Suppressor macrophage treated with lipopolysaccharide for 1 hour (primary cell): Measurements from ENCODE around the gene BAG3.
A peak's percentile ranks its signal among the peaks of the same experiment; 100 is the strongest.

Experiments used
- DNase-seq, 3 donors: peaks; one replicate each; pipeline ENCODE4 v3.0.0-alpha.2; 2020 to 2022

The BAG3 gene

DNA sequence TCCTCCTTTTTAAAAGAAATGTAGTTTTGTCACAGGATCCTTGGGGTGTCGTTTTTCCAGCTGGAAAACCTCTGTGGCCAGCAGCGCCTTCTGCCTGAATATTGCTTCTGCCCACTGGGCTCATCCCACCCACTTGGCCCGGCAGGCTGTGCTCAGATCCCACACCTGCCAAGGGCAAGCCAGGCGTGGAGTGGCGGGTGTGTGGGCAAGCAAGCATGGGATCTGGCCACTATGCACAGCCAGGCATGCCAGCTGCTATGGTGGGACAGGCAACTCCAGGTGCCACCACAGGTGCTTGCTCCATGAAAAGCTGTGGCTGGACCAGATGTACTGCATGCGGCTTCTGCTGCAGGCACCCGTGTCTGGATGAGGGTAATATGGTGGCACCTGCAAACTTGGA lies 43.4 kb downstream of the BAG3 start:
- DNase-seq, result no peak

DNA sequence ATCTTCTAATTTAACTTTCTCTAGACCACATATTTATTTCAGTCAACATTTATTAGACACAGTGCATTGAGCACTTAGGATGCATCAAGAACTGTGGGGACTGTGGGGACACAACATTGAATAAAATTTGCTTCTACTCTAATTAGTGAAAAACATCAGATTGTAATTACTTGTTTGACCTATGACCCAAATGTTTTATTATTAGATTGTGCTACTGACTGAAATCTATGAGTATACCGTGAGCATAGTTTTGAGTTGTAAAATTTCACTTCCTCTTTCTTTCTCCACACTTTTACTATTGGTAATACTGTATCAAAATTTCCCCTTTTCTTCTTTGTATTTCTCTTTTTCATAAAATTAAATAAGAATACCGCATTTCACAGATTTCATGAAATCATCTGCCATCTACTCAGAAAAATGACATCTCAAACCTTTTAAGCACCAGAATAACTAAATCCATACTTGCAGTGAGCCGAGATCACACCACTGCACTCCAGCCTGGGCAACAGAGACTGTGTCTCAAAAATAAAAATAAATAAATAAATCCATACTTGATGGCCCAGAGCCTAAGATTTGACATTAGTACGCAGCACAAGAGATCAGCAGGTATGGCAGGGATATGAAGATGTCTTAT lies 49.3 kb downstream of the BAG3 start:
- DNase-seq, result peak in 2 of 3 donors; percentile 83 to 88

DNA sequence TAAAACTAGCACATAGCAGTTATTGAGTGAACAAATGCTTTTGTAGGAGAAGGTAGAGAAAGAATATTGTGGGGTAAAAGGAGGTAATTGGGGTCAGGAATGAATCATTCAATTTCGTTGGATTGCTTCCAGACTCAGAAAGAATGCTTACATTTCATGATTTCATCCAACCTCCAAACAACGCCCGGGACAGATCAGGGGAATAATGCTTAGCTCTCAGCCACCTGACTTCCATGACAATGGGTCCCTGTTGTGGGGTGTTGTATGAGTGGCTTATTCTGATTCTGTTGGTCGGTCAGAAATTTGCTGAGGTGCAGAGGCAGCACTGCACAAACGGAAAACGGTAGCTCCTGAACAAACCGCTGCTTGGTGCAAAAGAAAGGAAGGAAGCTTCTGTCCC lies 50.7 kb downstream of the BAG3 start:
- DNase-seq, result no peak

DNA sequence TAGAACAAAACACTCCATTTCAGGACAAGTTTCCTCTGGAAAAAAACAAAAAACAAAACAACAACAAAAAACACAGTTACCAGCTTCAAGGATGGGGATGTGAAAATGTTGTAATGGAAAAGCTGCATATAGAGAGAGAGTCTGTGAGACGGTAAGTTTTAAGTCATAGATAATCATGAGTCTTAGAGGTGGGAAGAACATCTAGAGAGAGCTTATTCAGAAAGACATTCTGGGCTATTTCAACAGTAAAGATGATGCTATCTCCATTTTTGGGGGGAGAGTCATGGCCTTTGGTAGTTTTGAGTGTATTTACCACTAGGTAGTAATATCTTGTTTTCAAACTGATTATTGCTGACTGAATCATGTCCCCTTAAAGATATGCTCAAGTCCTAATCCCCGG lies 51.4 kb downstream of the BAG3 start:
- DNase-seq, result peak in 2 of 3 donors; percentile 27 to 64

DNA sequence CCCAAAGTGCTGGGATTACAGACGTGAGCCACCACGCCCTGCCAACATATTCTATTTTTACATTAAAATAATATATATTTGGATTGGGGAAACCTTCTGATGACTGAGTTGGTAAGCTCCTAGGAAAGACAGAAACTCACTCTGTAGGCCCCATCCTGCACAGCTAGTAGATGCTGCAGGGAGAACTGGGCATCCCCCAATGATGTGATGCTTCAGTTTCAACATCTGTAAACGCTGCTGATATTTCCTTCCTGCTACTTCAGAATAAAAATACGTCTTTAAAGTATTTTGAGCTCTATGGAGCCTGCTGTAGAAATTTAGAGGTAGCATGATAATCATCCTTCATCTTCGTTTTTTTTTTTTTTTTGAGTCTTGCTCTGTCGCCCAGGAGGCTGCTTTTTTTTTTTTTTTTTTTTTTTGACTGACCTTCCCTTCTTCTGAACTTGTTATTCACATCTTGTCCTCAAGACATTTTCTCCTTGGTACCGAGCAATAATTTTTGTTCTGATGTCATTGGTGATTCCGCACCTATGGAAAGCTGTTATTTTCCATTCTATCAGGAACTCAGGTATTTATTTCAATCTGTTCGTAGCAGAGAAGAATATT lies 52.8 kb downstream of the BAG3 start:
- DNase-seq, result peak; percentile 75 to 78 (median 76)

DNA sequence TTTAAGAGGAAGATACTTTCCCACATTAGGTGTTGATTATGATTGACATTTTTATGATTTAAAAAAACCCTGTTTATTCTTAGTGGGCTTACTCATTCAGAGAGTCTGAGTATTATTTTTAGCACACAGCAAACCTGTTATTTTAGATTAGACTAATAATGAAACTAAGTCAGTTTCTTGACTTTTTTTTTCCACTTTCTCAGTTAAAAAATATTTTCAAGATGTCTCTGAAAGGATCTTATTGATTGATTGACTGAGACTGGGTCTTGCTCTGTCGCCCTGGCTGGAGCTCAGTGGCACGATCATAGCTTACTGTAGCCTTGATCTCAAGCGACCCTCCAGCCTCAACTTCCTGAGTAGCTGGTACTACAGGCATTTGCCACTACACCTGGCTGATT lies 54.3 kb downstream of the BAG3 start:
- DNase-seq, result peak in 1 of 3 donors; percentile 30

DNA sequence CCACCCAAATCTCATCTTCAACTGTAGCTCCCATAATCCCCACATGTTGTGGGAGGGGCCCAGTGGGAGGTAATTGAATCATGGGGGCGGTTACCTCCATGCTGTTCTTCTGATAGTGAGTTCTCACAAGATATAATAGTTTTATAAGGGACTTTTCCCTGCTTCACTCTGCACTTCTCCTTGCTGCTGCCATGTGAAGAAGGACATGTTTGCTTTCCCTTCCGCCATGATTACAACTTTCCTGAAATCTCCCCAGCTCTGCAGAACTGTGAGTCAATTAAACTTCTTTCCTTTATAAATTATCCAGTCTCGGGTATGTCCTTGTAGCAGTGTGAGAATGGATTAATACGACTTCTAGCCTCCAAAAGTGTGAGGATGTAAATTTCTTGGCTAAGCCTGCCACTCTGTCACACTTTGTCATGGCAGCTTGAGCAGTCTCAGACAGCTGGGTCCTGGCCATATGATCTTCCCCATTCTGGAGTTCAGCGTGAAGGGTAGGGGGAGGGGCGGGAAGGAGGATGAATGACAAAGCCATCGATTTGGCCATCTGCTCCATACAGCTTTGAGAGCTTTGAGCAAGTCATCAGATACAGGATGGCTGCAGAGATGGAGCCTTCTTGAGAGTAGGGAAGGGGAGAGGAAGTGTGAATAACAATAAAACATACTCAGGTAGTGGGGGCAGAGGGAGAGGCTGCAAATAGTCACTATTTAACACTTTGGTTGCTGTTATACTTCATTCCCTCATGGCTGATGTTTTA lies 55.5 kb downstream of the BAG3 start:
- DNase-seq, result no peak

DNA sequence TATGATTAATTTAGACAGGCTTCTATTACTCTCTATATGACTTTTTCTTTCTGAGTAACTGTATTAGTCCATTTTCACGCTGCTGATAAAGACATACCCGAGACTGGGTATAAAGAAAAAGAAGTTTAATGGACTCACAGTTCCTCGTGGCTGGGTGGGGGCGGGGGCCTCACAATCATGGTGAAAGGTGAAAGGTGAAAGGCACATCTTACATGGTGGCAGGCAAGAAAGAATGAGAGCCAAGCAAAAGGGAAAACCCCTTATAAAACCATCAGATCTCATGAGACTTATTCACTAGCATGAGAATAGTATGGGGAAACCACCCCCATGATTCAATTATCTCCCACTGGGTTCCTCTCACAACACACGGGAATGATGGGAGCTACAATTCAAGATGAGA lies 56.2 kb downstream of the BAG3 start:
- peak in 2 of 3 donors; percentile 32 to 54 for DNase-seq

DNA sequence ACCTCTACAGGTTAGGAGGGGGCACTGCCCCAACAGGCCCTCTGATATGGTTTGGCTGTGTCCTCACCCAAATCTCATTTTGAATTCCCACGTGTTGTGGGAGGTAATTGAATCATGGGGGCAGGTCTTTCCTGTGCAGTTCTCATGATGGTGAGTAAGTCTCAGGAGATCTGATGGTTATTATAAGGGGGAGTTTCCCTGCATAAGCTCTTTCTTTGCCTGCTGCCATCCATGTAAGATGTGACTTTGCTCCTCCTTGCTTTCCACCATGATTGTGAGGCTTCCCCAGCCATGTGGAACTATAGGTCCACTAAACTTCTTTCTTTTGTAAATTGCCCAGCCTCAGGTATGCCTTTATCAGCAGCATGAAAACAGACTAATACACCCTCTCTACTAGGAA lies 59.8 kb downstream of the BAG3 start:
- peak in 2 of 3 donors; percentile 44 for DNase-seq

DNA sequence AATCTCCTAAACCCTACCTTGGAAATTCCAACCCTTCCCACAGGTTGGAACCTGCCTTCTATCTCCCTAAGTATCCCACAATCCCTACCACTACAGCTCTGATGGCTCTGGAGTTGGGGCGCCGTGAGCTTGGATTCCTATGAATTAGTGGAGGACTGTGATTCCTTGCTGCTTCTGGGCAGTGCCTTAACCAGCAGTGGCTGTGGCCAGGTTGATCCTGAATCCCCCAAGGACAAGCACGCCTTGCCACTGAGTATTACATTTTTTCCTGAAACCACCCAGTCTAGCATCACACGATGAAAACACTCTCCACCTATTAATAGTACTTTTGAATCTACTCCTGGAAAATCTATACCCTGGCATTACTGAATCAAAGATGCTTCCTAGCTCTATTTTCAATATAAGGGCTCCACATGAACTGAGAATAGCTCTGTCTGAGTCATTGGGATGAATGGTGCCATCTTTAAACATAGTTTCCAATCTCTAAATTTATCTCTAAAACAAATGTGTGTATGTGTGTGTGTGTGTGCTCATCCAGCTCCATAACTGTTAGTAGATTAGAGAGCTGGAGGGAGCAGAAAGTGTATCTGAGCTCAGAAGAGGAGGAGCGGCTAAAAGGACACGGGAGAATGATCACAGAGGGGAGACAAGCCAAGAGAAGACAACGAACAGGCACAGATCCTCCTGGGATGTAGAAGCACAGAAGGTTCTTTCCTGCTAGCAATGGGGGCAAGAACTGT lies 62.7 kb downstream of the BAG3 start:
- no peak for DNase-seq

DNA sequence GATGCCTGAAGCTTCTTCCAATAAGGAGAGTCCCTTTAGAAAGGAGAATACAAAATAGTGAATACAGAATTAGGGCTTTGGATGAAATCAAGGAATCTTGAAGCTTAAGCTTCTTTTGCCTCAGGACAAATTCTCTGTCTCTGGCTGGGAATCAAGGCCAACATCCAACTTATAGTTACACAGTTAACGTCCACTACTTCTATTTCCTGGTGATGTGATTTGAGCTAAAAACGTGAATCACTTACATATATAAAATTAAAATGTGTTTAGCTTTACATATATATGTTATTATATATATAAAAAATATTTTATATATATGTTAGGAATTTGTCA lies 63.3 kb downstream of the BAG3 start:
- DNase-seq, result no peak

DNA sequence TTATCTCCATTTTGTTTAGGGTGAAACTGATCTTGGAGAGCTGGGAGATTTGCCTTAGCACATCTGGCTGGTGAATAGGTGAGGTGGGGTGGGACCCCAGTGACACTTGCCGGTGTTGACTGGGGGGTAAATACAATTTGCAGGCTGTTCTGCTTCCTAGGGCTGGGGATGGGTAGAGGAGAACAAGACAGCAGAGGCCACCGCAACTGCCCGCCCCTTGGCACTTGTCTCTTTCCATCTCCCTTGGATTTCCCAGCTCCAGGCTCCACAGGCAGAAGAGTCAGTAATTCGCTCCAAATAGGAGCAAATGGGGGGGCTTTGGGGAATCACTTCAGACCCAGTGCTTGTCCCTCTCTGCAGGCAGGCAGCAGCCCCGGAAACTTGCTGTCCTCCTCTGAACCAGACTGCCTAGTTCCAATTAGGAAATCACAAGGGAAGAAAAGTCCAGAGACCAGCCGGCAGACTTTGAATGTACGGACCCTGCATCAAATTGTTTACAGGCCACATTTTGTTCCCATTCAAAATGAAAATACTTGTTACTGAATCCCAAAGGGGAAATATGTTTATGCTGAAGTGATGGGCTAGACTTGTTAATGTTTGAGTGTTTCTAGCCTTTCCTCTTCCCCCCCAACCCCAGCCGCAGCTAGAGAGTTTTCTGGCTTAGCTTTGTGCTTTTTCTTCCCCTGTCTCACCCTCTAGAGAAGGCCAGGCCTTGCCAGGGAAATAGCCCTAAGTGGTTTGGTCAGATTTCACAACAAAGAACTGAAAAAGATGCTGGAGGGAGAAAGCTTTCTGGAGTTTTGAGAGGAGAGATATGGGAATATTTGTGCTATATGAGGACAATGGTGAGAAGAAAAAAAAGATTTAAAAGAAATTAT lies 64.7 kb downstream of the BAG3 start:
- no peak for DNase-seq

DNA sequence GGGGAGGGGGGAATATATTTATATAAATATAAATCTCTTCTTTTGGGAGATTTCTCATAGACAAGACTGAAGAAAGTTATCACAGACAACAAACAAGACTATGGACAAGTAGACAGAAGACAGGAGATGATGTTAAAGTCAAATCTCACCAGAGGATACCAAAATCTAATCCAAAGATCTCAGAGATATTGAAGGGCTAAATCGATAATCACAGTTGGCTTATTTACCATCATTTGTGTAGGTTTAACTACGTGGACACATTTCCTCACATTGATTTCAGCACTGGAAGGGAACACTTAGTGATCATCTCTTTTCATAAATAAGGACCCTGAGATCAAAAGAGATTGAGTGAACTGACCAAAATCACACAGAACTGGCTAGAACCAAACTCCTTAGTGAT lies 72.0 kb downstream of the BAG3 start:
- DNase-seq, result no peak

DNA sequence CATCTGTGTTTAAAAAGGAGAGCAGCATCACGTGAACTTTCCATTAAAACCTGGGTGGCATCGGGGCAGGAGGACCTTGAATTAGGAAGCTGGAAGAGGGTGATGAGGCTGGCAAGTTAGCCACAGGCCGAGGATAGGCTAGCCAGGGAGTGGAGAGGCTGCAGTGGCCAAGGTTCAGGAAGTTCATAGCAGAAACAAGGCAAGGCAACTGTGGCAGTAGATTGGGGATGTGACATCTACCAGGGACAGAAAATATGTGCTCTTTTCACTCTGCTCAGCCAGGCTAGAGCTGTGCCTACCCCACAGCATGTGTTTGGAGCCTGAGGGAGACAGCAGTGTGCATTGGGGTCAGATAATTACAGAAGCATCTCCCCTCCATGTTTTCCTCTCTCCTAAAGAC lies 72.4 kb downstream of the BAG3 start:
- DNase-seq, result no peak

DNA sequence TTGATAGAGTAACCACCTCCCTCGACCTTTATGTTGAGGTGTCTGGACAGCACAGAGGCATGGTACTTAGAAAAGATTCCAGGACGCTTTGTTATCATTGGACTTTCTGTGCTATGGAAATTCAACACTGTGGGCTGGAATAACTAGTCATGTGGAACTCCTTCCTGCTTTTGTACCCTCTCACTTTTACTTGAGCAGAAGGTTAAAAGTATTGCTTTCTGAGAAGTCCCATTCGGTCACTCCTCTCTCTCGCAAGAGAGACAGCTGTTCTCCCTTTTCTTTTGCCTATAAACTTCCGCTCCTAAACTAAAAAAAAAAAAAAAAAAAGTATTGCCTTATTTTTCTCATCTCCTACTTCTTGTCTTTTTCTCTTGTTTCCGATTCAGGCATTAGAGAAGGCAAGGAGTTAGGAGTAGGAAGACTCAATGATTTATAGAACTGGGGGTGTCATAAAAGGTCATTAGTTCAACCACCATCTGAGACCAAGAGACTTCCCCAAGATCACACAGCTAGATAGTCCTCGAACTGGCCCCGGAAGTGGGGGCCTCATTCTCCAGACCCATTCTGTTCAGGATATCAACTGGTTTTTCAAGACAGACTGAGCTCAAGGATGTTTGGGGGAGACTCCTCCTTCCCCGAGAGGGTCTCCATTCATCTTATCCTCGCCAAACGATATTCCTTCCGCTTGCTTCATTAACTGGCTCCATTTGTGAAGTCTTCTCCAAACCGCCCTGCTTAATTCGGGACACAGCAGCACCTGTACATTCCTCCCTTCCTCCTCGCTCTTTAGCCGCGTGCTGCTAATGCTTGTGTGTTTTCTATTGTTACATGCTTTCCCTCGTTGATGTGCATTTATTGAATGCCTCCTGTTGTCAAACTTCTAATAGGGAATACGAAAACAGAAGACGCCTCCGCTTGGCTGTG lies 73.7 kb downstream of the BAG3 start:
- peak; percentile 65 to 74 (median 71) for DNase-seq

DNA sequence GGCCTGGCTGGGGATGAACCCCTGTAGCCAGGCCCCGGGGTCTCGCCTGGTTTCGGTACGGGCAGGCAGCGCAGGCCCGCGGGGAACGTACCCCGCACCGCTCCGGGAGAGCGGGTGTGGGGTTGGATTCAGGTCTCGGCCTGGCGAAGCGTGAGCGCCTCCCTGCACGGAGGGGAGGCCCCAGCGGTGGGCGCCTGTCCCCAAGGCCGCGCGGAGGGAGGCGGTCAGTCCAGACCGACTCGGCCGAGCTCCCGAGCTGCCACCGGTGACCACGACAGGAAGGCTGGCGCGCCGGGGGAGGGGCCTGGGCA lies 74.3 kb downstream of the BAG3 start:
- DNase-seq, result no peak

DNA sequence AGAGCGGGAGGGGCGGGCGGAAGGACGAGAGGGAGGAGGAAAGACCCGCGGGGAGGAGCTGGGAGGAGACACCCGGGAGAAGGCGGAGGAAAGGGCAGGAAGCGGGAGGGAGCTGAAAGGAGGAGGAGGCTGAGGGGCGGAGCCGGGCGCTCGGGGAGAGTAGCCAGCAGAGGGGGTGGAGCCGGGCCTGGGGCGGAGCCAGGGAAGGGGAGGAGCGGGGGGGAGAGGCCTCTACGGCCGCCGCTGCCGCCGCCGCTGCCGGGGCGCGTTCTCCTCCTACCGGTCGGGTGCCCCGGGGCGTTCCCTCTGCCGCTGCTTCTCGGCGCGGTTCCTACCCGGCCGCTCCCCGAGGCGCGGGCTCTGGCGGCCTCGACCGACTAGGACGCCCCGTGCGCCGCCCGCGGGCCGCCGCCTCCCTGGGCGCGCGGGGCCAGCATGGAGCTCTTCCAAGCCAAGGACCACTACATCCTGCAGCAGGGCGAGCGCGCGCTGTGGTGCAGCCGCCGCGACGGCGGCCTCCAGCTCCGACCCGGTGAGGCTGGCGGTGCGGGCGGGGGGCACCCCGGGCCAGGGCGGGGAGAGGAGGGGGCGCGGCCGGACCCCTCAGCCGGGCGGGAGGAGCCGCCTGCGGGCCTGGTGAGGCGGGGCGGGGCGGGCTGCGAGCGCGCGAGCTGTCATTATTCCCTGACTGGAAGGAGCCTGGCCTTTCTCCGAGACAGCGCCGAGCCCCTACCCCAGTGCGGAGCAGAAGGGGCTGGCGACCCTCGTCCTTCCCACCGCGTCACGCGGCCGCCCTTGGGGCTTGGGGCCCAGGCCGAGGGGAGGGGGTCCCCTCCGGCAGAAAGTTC lies 74.9 kb downstream of the BAG3 start, which contains the start of gene INPP5F:
INPP5F (plus strand) TSS at position 223 of the 848 bp plus-strand sequence; CDS start at position 436, 213 bp downstream.
- peak; percentile 98 to 100 (median 99) for DNase-seq

DNA sequence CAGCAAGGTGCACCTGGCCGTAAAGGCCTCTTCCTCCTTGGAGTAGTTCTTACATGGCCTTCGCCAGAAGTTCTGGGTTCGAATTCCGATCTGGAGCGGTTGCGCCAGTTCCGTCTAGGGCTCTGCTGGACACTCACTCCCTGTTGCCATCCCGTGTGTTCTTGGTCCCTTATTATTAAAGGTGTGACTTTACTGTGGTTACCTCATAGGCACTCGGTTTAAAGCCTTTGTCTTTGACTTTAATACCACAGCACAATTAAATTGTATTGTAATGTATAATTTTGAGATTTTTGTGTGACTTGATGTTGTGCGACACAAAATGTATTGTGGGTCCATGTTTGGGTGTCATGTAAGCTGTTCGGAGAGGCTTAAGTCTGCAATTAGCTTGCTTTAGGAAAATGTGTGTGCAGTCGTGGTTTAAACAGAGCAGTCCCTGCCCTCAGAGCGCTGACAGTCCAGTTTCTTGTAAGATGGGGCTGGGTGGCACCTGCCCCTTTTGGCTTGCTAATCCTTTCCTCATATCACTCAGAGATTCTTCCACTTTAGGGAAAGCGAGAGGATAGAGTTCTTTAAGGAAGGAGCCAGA lies 75.6 kb downstream of the BAG3 start:
- no peak for DNase-seq
